Effector memory CD8-positive, alpha-beta T cell (primary cell): ENCODE data around the gene RPL7A.
"Not testable (repeated sequence)": the region's sequence is repeated elsewhere in the genome, so short reads cannot be mapped to it uniquely, and the experiment has no call there.

ENCODE experiments used
- ATAC-seq: fragments of 150-1000 bp; cut with Tn5 transposase; replicated peaks from 2 replicates; pipeline ENCODE4 v1.10.0; 2021; ENCODE audit warnings: mild to moderate bottlenecking, moderate library complexity
- DNase-seq, 3 experiments: peaks; one replicate each; pipeline ENCODE4 v3.0.0; 2021
- H3K27ac Mint-ChIP-seq, 2 donors: one replicate each; pipeline ENCODE4 v1.8.0; 2022; ENCODE audit warnings: mild to moderate bottlenecking in 2 of 2, mixed read lengths in 2 of 2, moderate library complexity in 2 of 2
- H3K27me3 Mint-ChIP-seq, 2 donors: one replicate each; pipeline ENCODE4 v1.8.0; 2022; ENCODE audit warnings: mixed read lengths in 2 of 2
- H3K36me3 Mint-ChIP-seq: one replicate; pipeline ENCODE4 v1.8.0; 2022; ENCODE audit warnings: mild to moderate bottlenecking, moderate library complexity, mixed read lengths; ENCODE audit not compliant: insufficient read depth
- H3K4me1 Mint-ChIP-seq, 2 donors: one replicate each; pipeline ENCODE4 v1.8.0; 2022; ENCODE audit warnings: low read depth in 2 of 2, mixed read lengths in 2 of 2
- H3K4me3 Mint-ChIP-seq, 2 donors: one replicate each; pipeline ENCODE4 v1.8.0; 2022; ENCODE audit warnings: mild to moderate bottlenecking in 2 of 2, mixed read lengths in 2 of 2, moderate library complexity in 2 of 2
- H3K9me3 Mint-ChIP-seq, 2 donors: one replicate each; pipeline ENCODE4 v1.8.0; 2022; ENCODE audit warnings: mixed read lengths in 2 of 2

RPL7A gene

DNA sequence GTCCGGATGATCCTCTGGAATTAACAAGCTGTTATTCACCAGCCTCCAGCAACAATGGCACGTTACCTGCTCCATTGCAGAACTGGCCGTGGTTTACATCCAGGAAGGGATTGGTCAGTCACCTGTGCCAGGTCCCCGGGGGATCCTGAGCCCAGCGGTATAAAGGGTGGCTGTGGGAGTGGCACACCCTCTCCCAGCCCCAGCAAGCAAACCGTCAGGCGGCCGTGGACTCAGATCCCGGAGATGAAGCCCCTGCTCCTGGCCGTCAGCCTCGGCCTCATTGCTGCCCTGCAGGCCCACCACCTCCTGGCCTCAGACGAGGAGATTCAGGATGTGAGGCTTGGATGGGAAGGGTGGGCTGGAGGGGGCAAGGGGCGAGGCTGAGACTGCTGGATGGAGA is 30.5 kb upstream of the RPL7A start:
- H3K4me1 Mint-ChIP-seq, ATAC-seq, DNase-seq: not testable (repeated sequence)

DNA sequence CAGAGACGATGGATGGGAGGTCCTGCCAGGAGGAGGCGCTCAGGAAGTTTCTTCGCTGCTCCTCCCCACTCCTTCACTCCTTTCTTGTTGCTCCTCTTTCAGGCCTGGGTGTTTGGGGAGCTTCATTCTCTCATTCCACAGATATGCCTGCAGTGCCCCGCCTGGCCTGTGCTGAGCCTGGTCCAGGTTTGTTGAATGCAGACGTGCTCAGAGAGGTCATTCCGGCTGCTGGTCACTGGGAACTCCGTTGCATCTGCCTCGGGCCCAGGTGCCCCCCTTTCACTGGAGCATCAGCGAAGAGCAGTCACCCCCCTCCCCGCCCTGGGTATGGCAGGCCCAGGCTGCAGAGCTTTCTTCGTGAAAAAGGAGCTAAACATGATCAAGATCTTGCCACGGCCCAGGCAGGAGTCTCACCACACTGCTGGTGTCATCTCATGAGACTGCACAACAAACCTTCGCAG is 27.6 kb upstream of the RPL7A start:
- Mint-ChIP-seq H3K9me3 (no peaks in the 10 kb centered on the region), H3K27me3 (peaks cover 5 to 14% of the 10 kb centered on the region in 2 donors)

More for the DNA sequence above, 30.5 kb upstream of the RPL7A start:
- H3K4me3 Mint-ChIP-seq, H3K9me3 Mint-ChIP-seq, H3K27ac Mint-ChIP-seq, H3K36me3 Mint-ChIP-seq: not testable (repeated sequence)
- H3K27me3 Mint-ChIP-seq = peaks cover 5 to 14% of the 10 kb centered on the region in 2 donors

DNA sequence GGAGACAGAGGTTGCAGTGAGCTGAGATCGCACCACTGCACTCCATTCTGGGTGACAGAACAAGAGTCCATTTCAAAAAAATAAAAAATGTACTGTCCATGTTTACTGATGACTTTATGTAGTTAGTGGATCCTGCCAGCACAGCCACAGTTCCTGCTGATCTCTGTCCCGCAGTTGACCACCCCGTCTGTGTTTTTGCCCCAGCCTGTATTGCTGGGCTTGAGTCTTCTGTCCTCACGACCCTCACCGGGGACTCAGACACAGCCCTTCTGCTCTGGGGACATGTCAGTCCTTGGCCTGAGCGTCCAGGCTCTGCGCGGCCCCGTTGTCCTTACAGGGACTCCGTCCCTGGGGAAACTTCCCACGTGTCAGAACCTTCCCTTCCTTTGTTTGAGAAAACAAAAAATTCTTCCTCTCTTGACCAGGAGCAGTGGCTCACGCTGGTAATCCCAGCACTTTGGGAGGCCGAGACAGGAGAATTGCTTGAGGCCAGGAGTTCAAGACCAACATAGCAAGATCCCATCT is 26.5 kb upstream of the RPL7A start:
- H3K36me3 Mint-ChIP-seq = peaks cover 3% of the 10 kb centered on the region
- H3K4me3 Mint-ChIP-seq = no peak overlapping the region
- no peak overlapping the region for H3K27ac Mint-ChIP-seq
- no peak for ATAC-seq
- peaks cover 5 to 14% of the 10 kb centered on the region in 2 donors for H3K27me3 Mint-ChIP-seq
- H3K4me1 Mint-ChIP-seq = peaks cover 0 to 4% of the 10 kb centered on the region in 2 donors
- H3K9me3 Mint-ChIP-seq = no peaks in the 10 kb centered on the region
- DNase-seq = no peak

More for the DNA sequence above, 27.6 kb upstream of the RPL7A start:
- Mint-ChIP-seq H3K4me3 (no peak overlapping the region), H3K4me1 (peaks cover 0 to 4% of the 10 kb centered on the region in 2 donors), H3K36me3 (peaks cover 3% of the 10 kb centered on the region), H3K27ac (no peak overlapping the region)
- ATAC-seq (no peak), DNase-seq (no peak)

DNA sequence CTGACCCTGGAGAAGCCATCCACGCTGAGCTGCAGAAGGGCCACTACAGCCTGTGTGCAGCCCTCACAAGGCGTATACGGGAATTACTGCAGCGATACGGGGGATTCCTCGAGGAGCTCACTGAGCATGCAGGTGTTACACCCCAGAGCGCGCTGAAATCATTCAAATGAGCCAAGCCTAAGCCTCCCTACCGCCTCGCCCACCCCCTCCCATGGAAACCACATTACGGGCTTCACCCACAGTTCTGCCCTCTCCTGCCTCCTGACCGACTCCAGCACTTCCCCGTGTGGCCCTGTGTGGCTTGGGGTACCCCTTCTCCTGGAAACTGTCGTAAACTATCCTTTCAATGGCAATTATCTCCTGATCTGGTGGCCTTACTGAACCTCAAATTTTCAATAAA is 25.3 kb upstream of the RPL7A start:
- DNase-seq = no peak
- Mint-ChIP-seq H3K9me3 (no peaks in the 10 kb centered on the region), H3K36me3 (peaks cover 3% of the 10 kb centered on the region), H3K4me1 (peaks cover 0 to 4% of the 10 kb centered on the region in 2 donors), H3K27me3 (peaks cover 5% of the 10 kb centered on the region in 2 donors), H3K4me3 (no peak overlapping the region), H3K27ac (no peak overlapping the region)
- no peak for ATAC-seq

DNA sequence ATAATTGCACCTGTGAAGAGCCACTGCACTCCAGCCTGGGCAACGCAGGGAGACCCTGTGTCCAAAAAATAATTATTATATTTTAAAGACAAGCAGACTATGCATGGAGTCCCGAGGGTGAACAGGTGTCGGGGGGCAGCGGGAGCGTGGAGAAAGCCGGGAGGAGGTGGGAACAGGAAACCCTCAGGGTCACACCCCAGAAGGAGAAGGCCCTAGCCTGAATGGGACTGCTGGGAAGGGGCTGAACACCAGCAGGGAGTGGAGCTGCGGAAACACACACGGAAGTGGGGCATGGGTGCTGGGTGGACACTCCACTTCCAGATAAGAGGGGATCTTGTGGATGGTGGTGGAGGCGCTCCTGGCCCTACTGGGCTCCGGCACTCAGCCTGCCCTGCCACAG is 24.8 kb upstream of the RPL7A start:
- Mint-ChIP-seq H3K4me3 (no peak overlapping the region), H3K9me3 (no peaks in the 10 kb centered on the region), H3K4me1 (peaks cover 0 to 4% of the 10 kb centered on the region in 2 donors), H3K36me3 (peaks cover 4% of the 10 kb centered on the region), H3K27me3 (peaks cover under 1 to 5% of the 10 kb centered on the region in 2 donors), H3K27ac (no peak overlapping the region)
- ATAC-seq (no peak), DNase-seq (no peak)

DNA sequence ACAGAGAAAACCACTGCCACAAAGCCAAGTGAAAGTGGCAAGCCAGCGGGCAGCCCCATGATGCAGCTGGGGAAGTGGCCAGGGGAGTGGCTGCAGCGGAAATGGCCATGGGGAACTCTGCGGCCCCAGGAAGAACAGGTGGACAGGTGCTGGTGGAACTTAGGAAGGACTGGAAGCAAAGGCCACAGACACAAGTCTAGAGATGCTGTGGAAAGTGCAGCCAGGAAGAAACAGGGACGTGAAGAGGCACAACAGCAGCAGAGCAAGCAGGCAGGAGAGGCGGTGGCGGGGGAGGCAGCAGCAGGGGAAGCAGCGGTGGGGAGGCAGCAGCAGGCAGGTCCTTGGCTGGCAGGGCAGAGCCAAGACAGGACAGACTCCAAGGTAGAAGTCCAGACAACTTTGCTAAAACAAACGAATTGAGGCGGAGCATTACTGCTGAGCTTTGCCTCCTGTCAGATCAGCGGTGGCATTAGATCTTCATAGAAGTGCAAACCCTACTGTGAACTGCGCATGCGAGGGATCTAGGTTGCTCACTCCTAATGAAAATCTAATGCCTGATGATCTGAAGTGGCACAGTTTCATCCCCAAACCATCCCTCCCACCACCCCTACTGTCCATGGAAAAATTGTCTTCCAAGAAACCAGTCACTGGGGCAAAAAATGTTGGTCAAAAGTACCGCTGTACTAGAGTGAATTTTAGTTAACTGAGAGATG is 23.9 kb upstream of the RPL7A start:
- Mint-ChIP-seq H3K27ac (peak overlapping the region in 1 of 2 donors; percentile 41), H3K27me3 (peaks cover 0 to 5% of the 10 kb centered on the region in 2 donors)

DNA sequence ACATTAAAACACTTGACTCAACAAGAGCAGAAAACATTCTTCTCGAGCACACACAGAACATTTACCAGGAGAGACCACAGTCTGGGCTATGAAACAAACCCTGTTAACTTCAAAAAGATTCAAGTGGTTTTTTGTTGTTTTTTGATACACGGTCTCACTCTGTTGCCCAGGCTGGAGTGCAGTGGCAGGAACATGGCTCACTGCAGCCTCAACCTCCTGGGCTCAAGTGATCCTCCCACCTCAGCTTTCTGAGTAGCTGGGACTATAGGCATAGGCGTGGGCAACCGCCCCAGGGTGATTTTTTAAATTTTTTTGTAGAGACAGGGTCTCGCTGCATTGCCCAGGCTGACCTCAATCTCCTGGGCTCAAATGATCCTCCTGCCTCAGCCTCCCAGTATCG is 21.0 kb upstream of the RPL7A start:
- not testable (repeated sequence) for H3K9me3 Mint-ChIP-seq, ATAC-seq, H3K4me1 Mint-ChIP-seq, H3K27ac Mint-ChIP-seq, H3K4me3 Mint-ChIP-seq, DNase-seq, H3K27me3 Mint-ChIP-seq
- peaks cover 27% of the 10 kb centered on the region for H3K36me3 Mint-ChIP-seq

More for the DNA sequence above, 23.9 kb upstream of the RPL7A start:
- ATAC-seq (no peak), DNase-seq (no peak)
- Mint-ChIP-seq H3K36me3 (peaks cover 13% of the 10 kb centered on the region), H3K4me1 (peaks cover 6% of the 10 kb centered on the region in 2 donors), H3K9me3 (no peaks in the 10 kb centered on the region), H3K4me3 (no peak overlapping the region)

DNA sequence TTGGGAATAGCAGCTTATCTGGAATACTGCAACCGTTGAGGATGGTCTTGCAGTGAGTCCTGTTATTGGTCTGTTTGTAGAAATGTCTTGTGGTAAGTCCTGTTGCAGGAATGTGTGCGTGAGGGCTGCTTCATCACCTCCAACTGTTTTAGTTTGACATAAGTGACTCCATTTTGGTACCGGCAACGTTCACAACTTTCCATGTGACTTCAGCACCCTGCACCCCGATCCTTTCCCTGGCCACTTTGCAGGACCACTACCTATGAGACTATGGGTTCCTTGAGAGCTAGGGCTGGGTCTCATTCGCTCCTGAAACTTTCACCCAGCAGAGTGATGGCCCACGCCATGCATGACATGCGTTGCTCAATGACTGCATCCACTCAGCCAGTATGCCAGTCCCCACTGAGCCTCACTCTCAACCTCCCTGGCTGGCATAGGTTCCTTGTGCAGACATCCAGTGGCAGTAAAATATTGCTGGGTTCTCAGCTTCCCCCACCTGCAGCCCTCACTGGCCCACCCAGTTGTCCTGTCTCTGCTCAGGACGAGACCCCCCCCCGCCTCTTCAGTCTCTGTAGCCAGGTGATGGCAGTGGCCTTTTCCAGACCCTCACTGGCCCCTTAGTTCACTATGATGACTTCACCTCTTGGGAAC is 20.1 kb upstream of the RPL7A start:
- Mint-ChIP-seq H3K36me3 (peaks cover 37% of the 10 kb centered on the region), H3K27me3 (no peaks in the 10 kb centered on the region), H3K4me3 (no peak overlapping the region), H3K27ac (no peak overlapping the region), H3K4me1 (peaks cover 8 to 10% of the 10 kb centered on the region in 2 donors), H3K9me3 (no peaks in the 10 kb centered on the region)
- ATAC-seq (no peak), DNase-seq (no peak)

DNA sequence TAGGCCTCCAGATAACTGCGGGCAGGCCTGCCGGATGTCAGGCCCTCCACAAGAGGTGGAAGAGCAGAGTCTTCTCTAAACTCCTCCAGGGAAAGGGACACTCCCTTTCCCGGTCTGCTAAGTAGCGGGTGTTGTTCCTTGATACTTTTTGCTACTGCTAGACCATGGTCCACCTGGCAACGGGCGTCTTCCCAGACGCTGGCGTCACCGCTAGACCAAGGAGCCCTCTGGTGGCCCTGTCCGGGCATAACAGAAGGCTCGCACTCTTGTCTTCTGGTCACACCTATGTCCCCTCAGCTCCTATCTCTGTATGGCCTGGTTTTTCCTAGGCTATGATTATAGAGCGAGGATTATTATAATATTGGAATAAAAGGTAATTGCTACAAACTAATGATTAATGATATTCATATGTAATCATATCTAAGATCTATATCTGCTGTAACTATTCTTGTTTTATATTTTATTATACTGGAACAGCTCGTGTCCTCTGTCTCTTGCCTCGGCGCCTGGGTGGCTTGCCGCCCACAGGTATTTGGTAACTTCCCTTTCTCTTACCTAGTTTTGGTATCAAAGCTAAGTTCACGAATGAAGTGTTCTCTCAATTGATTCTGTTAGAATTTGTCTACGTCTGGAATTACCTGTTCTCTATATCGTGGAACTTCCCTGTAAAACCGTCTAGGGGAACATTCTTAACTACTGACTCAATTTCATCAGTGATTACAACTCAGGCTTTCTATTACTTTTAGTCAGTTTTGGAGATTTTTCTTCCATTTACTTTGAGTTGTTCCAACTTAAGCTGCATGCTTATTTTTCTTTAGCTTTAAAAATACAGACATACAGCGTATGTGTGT is 18.5 kb upstream of the RPL7A start:
- not testable (repeated sequence) for H3K9me3 Mint-ChIP-seq, DNase-seq, H3K27me3 Mint-ChIP-seq, ATAC-seq, H3K4me3 Mint-ChIP-seq, H3K27ac Mint-ChIP-seq
- Mint-ChIP-seq H3K4me1 (peaks cover 4 to 10% of the 10 kb centered on the region in 2 donors), H3K36me3 (peaks cover 52% of the 10 kb centered on the region)

DNA sequence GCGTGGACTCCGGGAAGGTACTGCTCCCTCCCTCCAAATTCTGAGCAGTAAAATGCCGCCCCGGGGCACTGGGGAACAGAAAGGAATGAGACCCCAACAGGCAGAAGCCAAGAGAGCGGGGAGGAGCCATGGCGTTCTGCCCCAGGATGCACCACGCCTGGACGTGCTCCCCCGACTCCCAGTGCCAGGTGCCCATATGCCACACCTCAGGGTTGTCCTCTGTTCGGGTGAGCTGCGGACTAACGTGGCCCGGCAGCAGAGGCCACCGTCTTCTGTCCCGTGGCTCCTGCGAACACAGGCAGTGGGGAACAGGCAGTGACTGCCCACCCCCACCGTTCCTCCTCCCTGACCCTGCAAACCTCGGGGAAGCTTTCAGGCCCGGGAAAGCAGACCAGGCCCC is 16.8 kb upstream of the RPL7A start:
- Mint-ChIP-seq H3K4me1 (peaks cover 10 to 19% of the 10 kb centered on the region in 2 donors), H3K4me3 (no peak overlapping the region), H3K27ac (no peak overlapping the region), H3K9me3 (no peaks in the 10 kb centered on the region), H3K36me3 (peaks cover 65% of the 10 kb centered on the region), H3K27me3 (no peaks in the 10 kb centered on the region)
- no peak for ATAC-seq
- no peak for DNase-seq

DNA sequence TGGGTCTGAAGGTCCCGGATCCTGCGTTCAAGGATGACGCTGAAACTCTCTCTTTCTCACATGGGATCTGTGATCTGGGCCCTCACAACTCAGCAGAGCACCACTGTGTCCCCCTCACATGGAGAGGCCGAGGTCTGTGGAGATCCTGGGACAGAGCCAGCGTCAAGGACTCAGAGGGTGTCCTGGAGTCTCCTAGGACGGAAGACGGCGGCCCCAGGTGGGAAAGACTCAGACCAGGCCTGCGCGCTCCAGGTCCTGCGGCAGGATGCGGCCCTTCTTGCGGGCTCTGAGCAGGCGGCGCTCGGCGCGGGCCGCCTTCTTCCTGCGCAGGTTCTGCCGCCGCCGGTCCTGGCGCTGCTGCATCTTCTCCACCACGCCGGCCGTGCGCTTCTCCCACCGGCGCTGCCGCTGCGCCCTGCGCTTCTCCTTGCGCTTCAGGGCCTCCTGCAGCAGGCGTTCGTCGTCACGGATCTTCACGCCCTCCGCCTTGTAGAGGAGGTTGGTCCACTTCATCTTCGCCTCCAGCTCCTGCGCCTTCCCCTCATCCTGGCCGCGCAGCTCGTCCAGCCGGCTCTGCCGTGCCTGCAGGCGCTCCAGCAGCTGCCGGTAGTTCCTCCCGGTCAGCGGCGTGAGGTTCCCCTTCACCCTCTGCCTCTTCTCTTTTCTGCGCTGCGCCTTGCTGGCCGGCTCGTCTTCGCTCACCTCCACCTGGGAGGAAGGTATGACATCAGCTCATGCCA is 16.2 kb upstream of the RPL7A start:
- ATAC-seq (no peak), DNase-seq (no peak)
- H3K4me3 Mint-ChIP-seq = no peak overlapping the region
- H3K36me3 Mint-ChIP-seq = peaks cover 65% of the 10 kb centered on the region
- H3K4me1 Mint-ChIP-seq = peaks cover 15 to 19% of the 10 kb centered on the region in 2 donors
- H3K27me3 Mint-ChIP-seq = no peaks in the 10 kb centered on the region
- no peak overlapping the region for H3K27ac Mint-ChIP-seq
- H3K9me3 Mint-ChIP-seq = no peaks in the 10 kb centered on the region

DNA sequence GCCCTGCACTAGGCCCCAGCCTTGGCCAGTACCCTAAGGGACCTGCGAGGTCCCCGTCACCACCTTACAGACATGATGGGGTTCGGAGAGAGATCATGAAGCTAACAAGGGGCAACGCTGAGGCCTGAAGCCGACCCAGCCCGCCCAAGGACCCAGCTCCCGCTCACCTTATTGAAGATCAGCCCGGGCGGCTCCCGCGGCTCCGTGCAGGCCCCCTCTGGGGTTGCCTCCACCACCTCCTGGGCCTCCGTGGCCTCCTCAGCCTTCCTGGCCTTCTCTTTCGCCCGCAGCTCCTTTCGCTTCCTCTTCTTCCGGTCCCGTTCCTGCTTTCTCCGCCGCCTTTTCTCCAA is 15.7 kb upstream of the RPL7A start:
- H3K36me3 Mint-ChIP-seq = peaks cover 65% of the 10 kb centered on the region
- no peaks in the 10 kb centered on the region for H3K9me3 Mint-ChIP-seq
- H3K4me3 Mint-ChIP-seq = no peak overlapping the region
- no peak overlapping the region for H3K27ac Mint-ChIP-seq
- no peaks in the 10 kb centered on the region for H3K27me3 Mint-ChIP-seq
- ATAC-seq (no peak), DNase-seq (no peak)
- peaks cover 17 to 19% of the 10 kb centered on the region in 2 donors for H3K4me1 Mint-ChIP-seq

DNA sequence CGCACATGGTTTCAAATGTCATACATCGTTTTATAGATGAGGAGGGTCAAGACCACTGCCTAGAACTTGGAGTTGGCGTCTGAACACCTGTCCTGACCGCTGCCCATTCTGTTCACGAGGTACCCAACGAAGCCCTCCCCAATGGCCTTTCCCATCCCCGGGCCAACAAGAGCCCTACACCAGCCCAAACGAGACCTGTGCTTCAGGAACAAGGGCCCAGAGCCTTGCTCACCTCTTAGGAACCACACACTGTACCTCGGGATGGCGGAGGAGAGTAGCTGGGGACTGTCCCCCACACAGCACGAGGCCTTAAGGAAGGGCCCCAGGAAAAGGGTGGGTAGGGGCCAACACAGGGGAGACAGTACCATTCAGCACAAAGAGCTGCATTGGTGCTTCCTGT is 15.0 kb upstream of the RPL7A start:
- H3K27me3 Mint-ChIP-seq = no peaks in the 10 kb centered on the region
- H3K9me3 Mint-ChIP-seq = no peaks in the 10 kb centered on the region
- H3K4me3 Mint-ChIP-seq = no peak overlapping the region
- H3K36me3 Mint-ChIP-seq = peaks cover 68% of the 10 kb centered on the region
- peaks cover 17 to 19% of the 10 kb centered on the region in 2 donors for H3K4me1 Mint-ChIP-seq
- no peak overlapping the region for H3K27ac Mint-ChIP-seq
- no peak for ATAC-seq
- DNase-seq = no peak
